ENCODE results near the gene STEEP1. TPM values are rescaled to one million over a fixed set of nuclear protein-coding genes. Genes with fewer than 3 reads are reported as not detected.
"Not testable (repeated sequence)": the region's sequence is repeated elsewhere in the genome, so short reads cannot be mapped to it uniquely, and the experiment has no call there.

The STEEP1 gene
- total and polyA plus RNA-seq, 5 experiments from 2014 or later, result 13.3 to 25.7 (median 18.0) TPM

DNA sequence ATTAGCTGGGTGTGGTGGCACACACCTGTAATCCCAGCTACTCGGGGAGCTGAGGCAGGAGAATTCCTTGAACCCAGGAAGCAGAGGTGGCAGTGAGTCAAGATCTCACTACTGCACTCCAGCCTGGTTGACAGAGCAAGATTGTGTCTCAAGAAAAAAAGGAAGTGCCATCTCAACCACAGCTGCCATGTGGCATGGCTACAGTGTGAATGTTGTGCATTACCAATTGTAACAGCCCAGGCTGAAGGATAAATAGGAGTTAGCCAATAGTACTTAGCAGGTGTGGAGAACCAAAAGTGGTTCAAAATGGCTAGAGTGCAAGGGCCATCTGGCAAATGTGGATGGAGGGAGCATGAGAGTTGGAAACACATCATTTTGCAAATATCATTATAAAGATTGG is 68.0 kb downstream of the STEEP1 start:
- ATAC-seq (no peak), DNase-seq (no peak)
- no peaks in the 10 kb centered on the region for H3K36me3 Mint-ChIP-seq
- no peak overlapping the region for H3K4me3 Mint-ChIP-seq
- H3K27ac Mint-ChIP-seq, result peak overlapping the region in 1 of 10 donors; percentile 90
- POLR2A ChIA-PET, result interaction anchor here (0.6 to 2.0 kb wide), 2 partner anchors 29 to 75 kb away, joined by 5 to 6 read pairs; partner anchors contain the start of gene SLC25A5
- no peaks in the 10 kb centered on the region for H3K9me3 Mint-ChIP-seq
- peaks cover 8 to 23% (median 20%) of the 10 kb centered on the region in 4 donors for H3K4me1 Mint-ChIP-seq
- H3K27me3 Mint-ChIP-seq, result no peaks in the 10 kb centered on the region

DNA sequence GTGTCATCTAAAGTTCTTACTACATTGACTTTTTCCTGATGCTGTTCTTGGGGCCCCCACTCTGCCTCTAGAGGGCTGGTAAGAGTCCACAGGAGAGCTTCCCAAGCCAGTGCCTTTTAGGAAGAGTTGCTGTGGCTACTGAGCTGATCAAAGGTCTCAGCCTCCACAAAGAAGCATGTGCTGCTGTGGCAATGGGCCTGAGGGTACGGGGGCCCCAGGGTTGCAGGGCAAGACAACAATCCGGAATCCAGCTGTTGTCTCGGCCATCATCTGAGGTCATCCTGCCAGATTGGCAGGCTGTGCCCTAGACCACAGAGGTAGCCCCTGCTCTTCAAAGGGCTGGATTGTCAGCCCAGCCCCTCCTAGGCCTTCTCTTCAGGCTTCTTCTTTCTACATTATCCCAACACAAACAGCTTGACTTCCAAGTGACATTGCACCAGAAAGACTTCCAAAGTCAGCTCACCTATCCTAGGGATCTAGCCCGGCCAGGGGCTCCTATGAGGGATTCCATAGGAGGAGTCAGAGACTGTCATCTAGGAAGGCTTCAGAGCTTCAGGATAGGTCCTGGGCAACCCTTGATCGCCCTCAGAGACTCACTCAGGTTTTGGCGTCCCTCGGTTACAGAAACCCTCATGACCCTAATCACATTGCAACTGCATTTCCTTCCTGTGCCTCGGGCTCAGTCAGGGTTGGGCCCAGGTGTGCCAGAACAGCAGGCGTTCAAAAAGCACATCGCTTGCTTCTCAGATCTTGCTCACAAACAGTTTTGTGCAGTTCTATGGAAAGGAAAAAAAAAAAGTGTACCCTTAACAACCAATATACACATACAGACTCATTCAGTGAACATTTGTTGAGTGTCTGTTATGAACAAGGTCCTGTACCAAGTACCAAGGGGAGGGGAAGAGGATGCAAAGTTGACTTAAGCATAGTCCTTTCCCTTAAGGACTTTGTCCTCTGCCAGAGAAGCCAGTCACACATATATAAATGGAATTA is 69.2 kb downstream of the STEEP1 start:
- H3K4me1 Mint-ChIP-seq, result peaks cover 8 to 16% (median 13%) of the 10 kb centered on the region in 4 donors
- no peaks in the 10 kb centered on the region for H3K27me3 Mint-ChIP-seq
- peak in 1 of 10 donors; percentile 14 for DNase-seq
- POLR2A ChIA-PET, result interaction anchor here (2.0 kb wide), 1 partner anchor 28 kb away, joined by 5 read pairs; the partner anchor contains the start of gene SLC25A5
- peak; percentile 56 to 74 for ATAC-seq
- no peaks in the 10 kb centered on the region for H3K9me3 Mint-ChIP-seq
- peak overlapping the region in 3 of 10 donors; percentile 29 to 58 (median 38) for H3K4me3 Mint-ChIP-seq
- peak overlapping the region in 9 of 10 donors; percentile 48 to 92 (median 82) for H3K27ac Mint-ChIP-seq
- H3K36me3 Mint-ChIP-seq, result no peaks in the 10 kb centered on the region

DNA sequence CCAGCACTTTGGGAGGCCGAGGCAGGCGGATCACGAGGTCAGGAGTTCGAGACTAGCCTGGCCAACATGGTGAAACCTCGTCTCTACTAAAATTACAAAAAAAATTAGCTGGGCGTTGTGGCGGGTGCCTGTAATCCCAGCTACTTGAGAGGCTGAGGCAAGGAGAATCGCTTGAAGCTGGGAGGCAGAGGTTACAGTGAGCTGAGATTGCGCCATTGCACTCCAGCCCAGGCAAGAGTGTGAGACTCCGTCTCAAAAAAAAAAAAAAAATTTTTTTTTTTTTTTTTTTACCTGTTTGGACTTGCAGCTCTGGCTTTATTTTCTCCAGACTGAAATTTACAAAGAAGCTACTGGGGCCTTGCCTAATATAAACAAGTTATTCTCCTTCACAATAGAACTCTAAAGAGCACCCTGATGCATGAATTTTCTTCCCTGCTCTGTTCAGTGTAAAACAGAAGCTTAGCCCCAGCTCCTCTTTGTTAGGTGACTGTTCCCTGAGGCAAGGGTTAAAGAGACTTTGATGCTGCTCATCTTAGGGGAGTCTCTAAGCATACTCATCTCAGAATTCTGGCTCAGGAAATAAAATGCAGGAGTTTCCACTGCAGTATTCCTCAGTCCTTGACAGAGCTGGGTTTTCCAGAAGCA is 71.2 kb downstream of the STEEP1 start:
- POLR2A ChIA-PET, result interaction anchor here (0.7 kb wide), 1 partner anchor 124 kb away, joined by 3 read pairs; no protein-coding TSS in a partner anchor
- not testable (repeated sequence) for ATAC-seq, H3K27me3 Mint-ChIP-seq, H3K36me3 Mint-ChIP-seq, DNase-seq, H3K4me3 Mint-ChIP-seq, H3K9me3 Mint-ChIP-seq, H3K27ac Mint-ChIP-seq
- H3K4me1 Mint-ChIP-seq, result peaks cover 8 to 15% (median 11%) of the 10 kb centered on the region in 4 donors

DNA sequence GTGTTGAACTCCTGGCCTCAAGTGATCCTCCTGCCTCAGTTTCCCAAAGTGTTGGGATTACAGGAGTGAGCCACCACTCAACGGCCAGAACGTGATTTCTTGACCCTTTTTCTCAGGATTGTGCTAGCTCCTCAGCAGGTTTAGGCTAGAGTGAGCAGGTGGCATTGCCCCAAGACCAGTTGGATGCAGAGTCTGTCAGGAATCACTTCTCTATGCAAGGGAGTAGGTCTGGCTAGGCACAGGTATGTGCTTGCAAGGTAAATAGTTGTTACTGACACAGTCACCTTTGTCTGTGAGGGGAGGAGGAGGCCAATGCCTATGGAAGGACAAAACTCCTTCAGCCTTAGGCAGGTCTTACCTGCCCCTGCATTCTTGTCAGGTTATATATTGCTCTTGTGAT is 72.7 kb downstream of the STEEP1 start:
- H3K27me3 Mint-ChIP-seq, result no peaks in the 10 kb centered on the region
- no peak for ATAC-seq
- H3K4me1 Mint-ChIP-seq, result peaks cover 8 to 15% (median 11%) of the 10 kb centered on the region in 4 donors
- H3K9me3 Mint-ChIP-seq, result no peaks in the 10 kb centered on the region
- no peaks in the 10 kb centered on the region for H3K36me3 Mint-ChIP-seq
- POLR2A ChIA-PET, result no interaction called here
- no peak overlapping the region for H3K27ac Mint-ChIP-seq
- no peak overlapping the region for H3K4me3 Mint-ChIP-seq
- DNase-seq, result no peak

DNA sequence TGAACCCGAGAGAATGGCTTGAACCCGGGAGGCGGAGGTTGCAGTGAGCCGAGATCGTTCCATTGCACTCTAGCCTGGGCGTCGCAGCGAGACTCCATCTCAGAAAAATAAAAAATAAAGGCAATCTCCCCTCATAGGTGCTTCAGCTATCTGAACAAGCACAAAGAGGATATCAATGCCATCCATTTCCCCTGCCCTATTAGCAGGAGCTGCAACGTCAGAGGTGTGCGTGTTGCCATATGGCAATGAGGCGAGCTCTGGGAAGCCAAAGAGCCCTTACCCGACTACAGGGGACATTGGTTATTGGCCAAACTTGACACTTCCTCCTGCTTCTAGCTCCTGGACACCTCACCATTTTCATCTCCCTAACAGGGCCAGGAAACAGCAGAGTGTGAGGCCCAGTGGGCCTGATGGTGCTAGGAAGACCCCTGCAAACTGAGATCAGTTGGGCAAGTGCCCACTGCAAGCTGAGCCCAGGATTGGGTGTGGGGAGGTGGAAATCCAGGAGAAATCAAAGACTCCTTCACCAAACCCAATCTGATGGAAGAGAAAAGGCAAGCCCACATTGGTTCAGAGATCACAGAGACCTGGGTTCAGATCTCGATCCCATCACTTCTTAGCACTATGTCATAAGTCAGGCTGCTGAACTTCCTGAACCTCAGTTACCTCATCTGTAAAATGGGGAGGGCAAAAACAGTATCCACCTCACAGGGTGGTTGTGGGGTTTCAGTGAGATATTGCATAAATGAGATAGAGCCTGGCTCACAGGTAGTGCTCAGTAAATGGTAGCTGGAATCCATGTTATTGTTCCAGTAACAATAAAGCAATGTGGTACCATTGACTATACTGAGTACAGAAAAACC is 75.8 kb downstream of the STEEP1 start:
- Mint-ChIP-seq H3K9me3 (no peaks in the 10 kb centered on the region), H3K4me3 (no peak overlapping the region), H3K27me3 (no peaks in the 10 kb centered on the region), H3K4me1 (peaks cover 0 to 8% (median 3%) of the 10 kb centered on the region in 4 donors), H3K36me3 (no peaks in the 10 kb centered on the region), H3K27ac (peak overlapping the region in 1 of 10 donors; percentile 6)
- POLR2A ChIA-PET, result interaction anchor here (0.5 kb wide), 1 partner anchor 63 kb away, joined by 3 read pairs; no protein-coding TSS in a partner anchor
- ATAC-seq (no peak), DNase-seq (no peak)

DNA sequence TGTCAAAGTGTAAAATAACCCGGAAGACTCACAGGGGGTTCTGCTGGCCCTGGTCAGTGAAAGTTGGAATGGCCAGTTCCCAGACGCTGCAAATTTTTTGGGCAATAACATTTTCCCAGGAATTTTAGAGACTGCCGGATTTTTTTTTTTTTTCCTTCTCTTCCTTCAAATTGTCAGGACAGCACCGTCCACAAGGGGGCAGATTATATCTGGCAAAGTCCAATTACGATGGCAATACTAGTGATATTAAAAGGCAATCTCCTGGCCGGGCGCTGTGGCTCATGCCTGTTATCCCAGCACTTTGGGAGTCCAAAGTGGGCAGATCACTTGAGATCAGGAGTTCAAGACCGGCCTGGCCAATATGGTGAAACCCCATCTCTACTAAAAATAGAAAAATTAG is 76.5 kb downstream of the STEEP1 start:
- POLR2A ChIA-PET, result interaction anchor here (0.7 kb wide), 1 partner anchor 11 kb away, joined by 3 read pairs; no protein-coding TSS in a partner anchor
- ATAC-seq (no peak), DNase-seq (peak in 9 of 10 donors; percentile 6 to 67 (median 22))
- H3K4me3 Mint-ChIP-seq, result no peak overlapping the region
- H3K4me1 Mint-ChIP-seq, result peaks cover 0 to 8% (median 3%) of the 10 kb centered on the region in 4 donors
- no peaks in the 10 kb centered on the region for H3K36me3 Mint-ChIP-seq
- peak overlapping the region in 1 of 10 donors; percentile 41 for H3K27ac Mint-ChIP-seq
- H3K9me3 Mint-ChIP-seq, result no peaks in the 10 kb centered on the region
- H3K27me3 Mint-ChIP-seq, result no peaks in the 10 kb centered on the region

Other genes starting within 250 kb of the STEEP1 start
- 1 to 10 TPM; 2.9 to 3.3 TPM for gene SLC25A43, start 166.1 kb downstream of the STEEP1 start, total RNA-seq
- gene SLC25A43, start 166.1 kb downstream of the STEEP1 start, polyA plus RNA-seq, result 1 to 10 TPM; 2.3 to 4.8 (median 2.4) TPM
- 100 to 1,000 TPM; 104 to 106 TPM for gene SLC25A5, start 97.0 kb downstream of the STEEP1 start, total RNA-seq
- 100 to 1,000 TPM; 258 to 271 (median 271) TPM for gene SLC25A5, start 97.0 kb downstream of the STEEP1 start, polyA plus RNA-seq
- 10 to 100 TPM; 41.0 to 43.5 TPM for gene UBE2A, start 9.2 kb upstream of the STEEP1 start, total RNA-seq
- gene UBE2A, start 9.2 kb upstream of the STEEP1 start, polyA plus RNA-seq, result 10 to 100 TPM; 31.5 to 43.5 (median 34.0) TPM
- 10 to 100 TPM; 14.4 to 14.6 TPM for gene NKRF, start 41.0 kb upstream of the STEEP1 start, total RNA-seq
- gene NKRF, start 41.0 kb upstream of the STEEP1 start, polyA plus RNA-seq, result 1 to 10 TPM; 4.8 to 8.5 (median 6.8) TPM
- gene SEPTIN6, start 127.8 kb upstream of the STEEP1 start, total RNA-seq, result 100 to 1,000 TPM; 234 to 235 TPM
- 100 to 1,000 TPM; 161 to 269 (median 226) TPM for gene SEPTIN6, start 127.8 kb upstream of the STEEP1 start, polyA plus RNA-seq
- 1 to 10 TPM; 1.2 to 2.0 TPM for gene SOWAHD, start 193.2 kb upstream of the STEEP1 start, total RNA-seq
- 1 to 10 TPM in 1 of 3 donors, under 1 TPM in 2; 0.43 to 1.1 (median 0.47) TPM for gene SOWAHD, start 193.2 kb upstream of the STEEP1 start, polyA plus RNA-seq
- gene RPL39, start 226.2 kb upstream of the STEEP1 start, total RNA-seq, result 1,000 to 10,000 TPM; 3,863 to 3,911 TPM
- 1,000 to 10,000 TPM; 4,465 to 5,898 (median 5,767) TPM for gene RPL39, start 226.2 kb upstream of the STEEP1 start, polyA plus RNA-seq

All from naive thymus-derived CD8-positive, alpha-beta T cell (primary cell).